Stomach (tissue), 9 donors: ENCODE results near the gene ADAMTSL3. TPM values are rescaled to one million over a fixed set of nuclear protein-coding genes. Genes with fewer than 3 reads are reported as not detected.

Source experiments
- DNase-seq, 2 donors: peaks; one replicate each; pipeline versions ENCODE4 v3.0.0 to v3.0.0-alpha.2; 2013 to 2019
- H3K27ac ChIP-seq, 5 donors: fragments of 200-600 bp in 4 of 5; sonication (generic) in 4 of 5; one replicate each; pipeline ENCODE4 v1.5.1; 2013 to 2019; ENCODE audit warnings: mild to moderate bottlenecking in 1 of 5, moderate library complexity in 1 of 5
- H3K27me3 ChIP-seq, 3 donors: fragments of 200-600 bp; sonication (generic); one replicate each; pipeline ENCODE4 v1.5.1; 2017 to 2019; ENCODE audit warnings: mixed run types in 1 of 3
- H3K36me3 ChIP-seq, 4 donors: fragments of 200-600 bp; sonication (generic); 1 replicate in 3 of 4; 2 replicates in 1 of 4; pipeline ENCODE4 v1.5.1; 2016 to 2019
- H3K4me1 ChIP-seq, 4 donors: fragments of 200-600 bp; sonication (generic); one replicate each; pipeline ENCODE4 v1.5.1; 2016 to 2019
- H3K4me3 ChIP-seq, 4 donors: fragments of 200-600 bp; sonication (generic) in 3 of 4; one replicate each; pipeline ENCODE4 v1.5.1; 2016 to 2019; ENCODE audit warnings: mild to moderate bottlenecking in 1 of 4
- H3K9me3 ChIP-seq, 4 donors: fragments of 200-600 bp; sonication (generic); one replicate each; pipeline ENCODE4 v1.5.1; 2016 to 2019
- EP300 ChIP-seq: sonication (generic); formaldehyde crosslinking; IDR thresholded peaks from one replicate; pipeline ENCODE4 v1.6.1; 2017; ENCODE audit warnings: antibody characterized with exemption
- POLR2A ChIP-seq, 4 donors: fragments of 450-650 bp; IDR thresholded peaks; one replicate each; pipeline ENCODE4 v1.6.1; 2016; ENCODE audit warnings: antibody characterized with exemption in 4 of 4, control low read depth in 2 of 4, mild to moderate bottlenecking in 1 of 4, moderate library complexity in 1 of 4
- POLR2AphosphoS5 ChIP-seq, 3 donors: sonication (generic); formaldehyde crosslinking; IDR thresholded peaks; one replicate each; pipeline ENCODE4 v1.6.1; 2016; ENCODE audit warnings: antibody characterized with exemption in 3 of 3
- WGBS, 5 donors: extraction: QIAGEN DNeasy Blood & Tissue Kit in 3 of 5; methylation state at CpG; one replicate each; pipeline versions ENCODE4 v1.1.5 to v1.1.7; 2013 to 2018; 5-methylcytosine and 5-hydroxymethylcytosine counted together
- intact Hi-C: fragments of 100-400 bp; cut with DNase I; formaldehyde crosslinking; loops from one replicate; pipeline ENCODE4 v1.15.1; 2023; ENCODE audit warnings: low total_unique reads
- polyA plus RNA-seq, 3 donors: library from polyadenylated mRNA; stranded (reverse); fragments of 200-250 nt; gene quantifications; one replicate each; pipeline ENCODE4 v1.2.3, GENCODE V29; 2013
- total RNA-seq, 5 donors: library from RNA; depleted of rRNA; stranded (reverse); fragments of >200 nt; gene quantifications; one replicate each; pipeline versions ENCODE4 v1.1.0 to v1.2.3, GENCODE V29; 2014 to 2016
- TF ChIP-seq, protein P1 (sequence below), 7 experiments: fragments of 450-650 bp in 4 of 7; fragments of 200-600 bp in 3 of 7; sonication (generic) in 3 of 7; IDR thresholded peaks; one replicate each; pipeline ENCODE4 v1.5.1; 2016 to 2019; ENCODE audit warnings: antibody characterized with exemption in 7 of 7, control low read depth in 2 of 7, mild to moderate bottlenecking in 1 of 7
- donor health status: healthy with polysubstance abuse.
- donor health status: Bipolar disorder and iron deficiency.
- donor health status: healthy.

Gene ADAMTSL3
- total and polyA plus RNA-seq, 8 donors = 1.1 to 54.9 (median 6.0) TPM

DNA sequence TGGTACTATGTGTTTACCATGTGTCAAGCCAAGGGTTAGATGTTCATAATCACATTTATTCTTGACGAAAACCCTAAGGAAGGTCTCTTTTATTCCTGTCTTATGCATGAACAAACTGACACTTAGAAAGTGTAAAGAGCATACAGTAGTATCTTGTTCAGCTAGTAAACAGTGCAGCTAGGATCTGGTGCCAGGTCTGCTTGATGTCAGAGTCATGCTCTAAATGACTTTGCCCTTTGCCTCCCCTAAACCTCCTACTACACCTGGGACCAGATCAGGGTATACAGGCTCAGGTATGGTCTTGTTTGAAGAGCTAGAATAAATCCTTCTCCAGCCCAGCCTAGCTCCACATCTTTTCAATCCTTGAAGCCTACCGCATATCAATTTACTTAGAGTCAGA lies 232.4 kb downstream of the ADAMTSL3 start:
- Histone ChIP-seq H3K36me3 (no peaks in the 10 kb centered on the region), H3K4me1 (no peaks in the 10 kb centered on the region), H3K9me3 (no peaks in the 10 kb centered on the region), H3K27me3 (no peaks in the 10 kb centered on the region), H3K27ac (no peak overlapping the region), H3K4me3 (no peak overlapping the region)
- DNase-seq = no peak
- 81 to 94% (median 86%) methylated on average over 2 of the region's 2 CpGs for WGBS, 5 donors
- intact Hi-C loops = no loop called here
- TF ChIP-seq EP300 = no peak
- TF ChIP-seq POLR2A (IDR thresholded peaks at IDR 0.05) = no peak
- TF ChIP-seq, protein P1, sequence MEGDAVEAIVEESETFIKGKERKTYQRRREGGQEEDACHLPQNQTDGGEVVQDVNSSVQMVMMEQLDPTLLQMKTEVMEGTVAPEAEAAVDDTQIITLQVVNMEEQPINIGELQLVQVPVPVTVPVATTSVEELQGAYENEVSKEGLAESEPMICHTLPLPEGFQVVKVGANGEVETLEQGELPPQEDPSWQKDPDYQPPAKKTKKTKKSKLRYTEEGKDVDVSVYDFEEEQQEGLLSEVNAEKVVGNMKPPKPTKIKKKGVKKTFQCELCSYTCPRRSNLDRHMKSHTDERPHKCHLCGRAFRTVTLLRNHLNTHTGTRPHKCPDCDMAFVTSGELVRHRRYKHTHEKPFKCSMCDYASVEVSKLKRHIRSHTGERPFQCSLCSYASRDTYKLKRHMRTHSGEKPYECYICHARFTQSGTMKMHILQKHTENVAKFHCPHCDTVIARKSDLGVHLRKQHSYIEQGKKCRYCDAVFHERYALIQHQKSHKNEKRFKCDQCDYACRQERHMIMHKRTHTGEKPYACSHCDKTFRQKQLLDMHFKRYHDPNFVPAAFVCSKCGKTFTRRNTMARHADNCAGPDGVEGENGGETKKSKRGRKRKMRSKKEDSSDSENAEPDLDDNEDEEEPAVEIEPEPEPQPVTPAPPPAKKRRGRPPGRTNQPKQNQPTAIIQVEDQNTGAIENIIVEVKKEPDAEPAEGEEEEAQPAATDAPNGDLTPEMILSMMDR (IDR thresholded peaks at IDR 0.05) = no peak
- TF ChIP-seq POLR2AphosphoS5 (IDR thresholded peaks at IDR 0.05) = no peak

DNA sequence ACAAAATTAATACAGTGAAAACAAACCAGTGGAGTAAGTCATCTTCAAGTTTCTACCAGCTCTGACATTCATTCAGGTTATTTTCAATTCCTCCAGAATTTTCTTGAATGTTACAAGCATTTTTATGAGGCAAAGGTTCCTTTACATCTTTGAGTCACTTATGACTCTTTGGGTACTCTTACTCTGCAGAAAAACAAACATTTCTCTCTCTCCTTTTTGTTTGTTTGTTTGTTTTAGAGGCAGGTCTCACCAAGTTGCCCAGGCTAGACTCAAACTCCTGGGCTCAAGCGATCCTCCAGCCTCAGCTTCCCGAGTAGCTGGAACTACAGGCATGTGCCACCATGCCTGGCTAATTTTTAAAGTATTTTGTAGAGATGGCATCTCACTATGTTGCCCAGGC lies 233.5 kb downstream of the ADAMTSL3 start:
- 74 to 88% (median 85%) methylated on average over 2 of the region's 2 CpGs for WGBS, 5 donors
- intact Hi-C loops = no loop called here
- H3K9me3 ChIP-seq = no peaks in the 10 kb centered on the region
- DNase-seq = no peak
- TF ChIP-seq POLR2AphosphoS5 (IDR thresholded peaks at IDR 0.05) (no peak), POLR2A (IDR thresholded peaks at IDR 0.05) (no peak), EP300 (no peak)
- TF ChIP-seq, protein P1 (IDR thresholded peaks at IDR 0.05) = no peak
- no peak overlapping the region for H3K27ac ChIP-seq
- H3K36me3 ChIP-seq = no peaks in the 10 kb centered on the region
- no peak overlapping the region for H3K4me3 ChIP-seq
- H3K27me3 ChIP-seq = no peaks in the 10 kb centered on the region
- H3K4me1 ChIP-seq = no peaks in the 10 kb centered on the region

DNA sequence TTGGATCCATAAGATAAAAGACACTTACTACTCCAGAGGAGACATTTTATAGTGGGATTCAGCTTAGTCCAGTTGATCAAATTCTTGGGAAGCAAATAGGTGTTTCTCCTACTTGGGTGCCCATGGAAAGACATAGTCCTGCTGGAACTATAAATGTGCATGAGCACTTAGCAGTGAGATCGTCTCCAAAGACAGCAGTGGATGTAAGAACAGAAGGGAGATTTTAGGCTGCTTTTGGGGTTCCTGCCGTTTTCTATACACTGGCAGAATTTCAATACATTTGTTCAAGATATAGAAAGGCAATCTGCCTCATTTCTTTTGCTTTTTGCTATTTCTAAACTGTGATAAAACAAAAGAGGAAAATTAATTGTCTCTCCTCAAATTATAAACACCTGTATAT lies 234.0 kb downstream of the ADAMTSL3 start:
- H3K9me3 ChIP-seq = no peaks in the 10 kb centered on the region
- no peaks in the 10 kb centered on the region for H3K27me3 ChIP-seq
- no peaks in the 10 kb centered on the region for H3K36me3 ChIP-seq
- no peaks in the 10 kb centered on the region for H3K4me1 ChIP-seq
- no peak for TF ChIP-seq POLR2A (IDR thresholded peaks at IDR 0.05)
- no peak for TF ChIP-seq POLR2AphosphoS5 (IDR thresholded peaks at IDR 0.05)
- TF ChIP-seq EP300 = no peak
- TF ChIP-seq, protein P1 (IDR thresholded peaks at IDR 0.05) = no peak
- H3K27ac ChIP-seq = no peak overlapping the region
- WGBS, 5 donors = 80 to 91% (median 90%) methylated on average over 2 of the region's 2 CpGs
- intact Hi-C loops = no loop called here
- no peak overlapping the region for H3K4me3 ChIP-seq
- no peak for DNase-seq

DNA sequence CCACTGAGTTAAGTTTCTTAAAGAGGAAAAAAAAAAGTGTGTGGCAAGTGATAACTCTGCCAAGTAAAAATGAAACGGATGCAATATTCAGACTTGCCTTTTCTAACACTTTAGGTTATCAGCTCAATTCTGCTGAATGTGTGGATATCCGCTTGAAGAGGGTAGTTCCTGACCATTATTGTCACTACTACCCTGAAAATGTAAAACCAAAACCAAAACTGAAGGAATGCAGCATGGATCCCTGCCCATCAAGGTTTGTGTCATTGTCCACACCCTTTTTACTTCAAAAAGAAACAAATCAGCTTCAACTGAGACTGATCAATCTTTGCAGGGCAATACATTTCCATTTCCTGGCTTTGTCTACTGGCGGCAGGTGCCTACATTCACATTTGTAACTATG lies 236.1 kb downstream of the ADAMTSL3 start:
- TF ChIP-seq, protein P1 (IDR thresholded peaks at IDR 0.05) = no peak
- TF ChIP-seq EP300 = no peak
- TF ChIP-seq POLR2A (IDR thresholded peaks at IDR 0.05) = no peak
- TF ChIP-seq POLR2AphosphoS5 (IDR thresholded peaks at IDR 0.05) = no peak
- H3K36me3 ChIP-seq = no peaks in the 10 kb centered on the region
- no peaks in the 10 kb centered on the region for H3K4me1 ChIP-seq
- intact Hi-C loops = no loop called here
- no peak overlapping the region for H3K4me3 ChIP-seq
- H3K9me3 ChIP-seq = no peaks in the 10 kb centered on the region
- no peaks in the 10 kb centered on the region for H3K27me3 ChIP-seq
- no peak for DNase-seq
- 58 to 76% (median 74%) methylated on average over 3 of the region's 3 CpGs for WGBS, 5 donors
- peak overlapping the region in 1 of 5 donors; percentile 21 for H3K27ac ChIP-seq
